ENCODE results near the gene SLAMF8.
A peak's percentile ranks its signal among the peaks of the same experiment; 100 is the strongest.

Gene SLAMF8

DNA sequence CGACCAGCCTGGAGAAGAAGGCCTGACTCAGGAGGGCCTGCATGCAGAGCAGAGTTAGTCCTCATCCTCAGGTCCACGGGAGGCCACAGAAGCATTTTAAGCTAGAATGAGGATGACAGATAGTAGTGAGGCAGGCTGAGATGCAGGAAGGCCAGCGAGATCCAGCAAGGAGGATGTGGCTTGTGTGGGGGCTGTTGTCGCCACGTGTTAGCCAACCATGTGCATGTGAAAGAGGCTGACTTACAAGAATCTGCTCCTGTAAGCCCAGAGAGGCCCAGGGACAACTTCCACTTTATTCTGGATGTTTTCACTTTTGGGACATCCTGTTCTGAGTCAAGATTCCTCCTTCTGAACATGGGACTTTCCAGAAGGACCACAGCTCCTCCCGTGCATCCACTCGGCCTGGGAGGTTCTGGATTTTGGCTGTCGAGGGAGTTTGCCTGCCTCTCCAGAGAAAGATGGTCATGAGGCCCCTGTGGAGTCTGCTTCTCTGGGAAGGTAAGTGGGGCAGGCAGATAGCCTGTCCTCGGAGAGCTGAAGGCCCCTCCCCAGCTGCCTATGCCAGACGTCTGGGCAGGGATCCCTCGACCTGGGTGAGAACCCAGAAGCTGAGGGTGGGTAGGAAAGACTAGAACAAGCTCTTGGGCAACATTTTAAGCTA lies at the start of gene SLAMF8:
TSS of gene SLAMF8 (plus strand) at position 433 of the 661 bp plus-strand sequence. CDS start at position 459, 26 bp downstream.
- DNase-seq = peak; percentile 36

DNA sequence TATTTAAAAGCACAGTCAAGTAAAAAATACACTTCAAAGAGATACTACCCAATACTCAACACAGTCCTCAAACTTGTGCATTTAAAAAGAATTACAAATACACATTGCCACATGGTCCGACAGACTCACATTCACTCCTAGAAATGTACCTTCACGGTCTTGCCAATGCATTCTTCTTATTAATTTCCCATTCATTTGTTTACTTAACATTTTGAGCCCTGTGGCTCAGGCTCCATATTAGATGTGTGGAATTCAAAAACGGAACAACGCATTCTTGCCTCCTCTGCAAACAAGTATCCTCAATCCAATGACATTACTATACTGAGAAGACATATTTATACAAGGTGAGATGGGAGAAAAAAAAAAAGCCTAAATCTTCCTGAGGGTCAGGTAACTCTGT lies 48.4 kb upstream of the SLAMF8 start:
- no peak for DNase-seq

DNA sequence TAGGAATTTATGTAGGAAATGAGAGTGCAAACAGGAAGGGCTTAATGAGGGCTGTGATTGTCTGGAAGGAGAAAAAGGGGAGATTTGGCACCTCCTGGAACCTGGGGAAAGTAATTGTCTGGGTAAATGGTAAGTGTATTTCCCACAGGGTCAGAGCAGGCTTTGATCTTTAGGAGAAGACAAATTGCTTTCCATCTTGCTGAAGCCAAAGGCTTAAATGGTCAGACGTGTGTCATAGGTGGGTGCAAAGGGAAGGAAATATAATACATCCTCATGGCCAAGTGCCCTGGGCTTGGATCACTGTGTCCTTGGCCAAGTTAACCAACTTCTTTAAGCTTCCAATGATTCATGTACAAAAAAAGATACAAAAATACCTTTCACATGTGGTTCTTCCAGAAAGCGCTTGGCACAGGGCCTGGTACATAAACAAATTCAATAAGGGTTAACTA lies 47.2 kb upstream of the SLAMF8 start:
- DNase-seq = peak; percentile 72

DNA sequence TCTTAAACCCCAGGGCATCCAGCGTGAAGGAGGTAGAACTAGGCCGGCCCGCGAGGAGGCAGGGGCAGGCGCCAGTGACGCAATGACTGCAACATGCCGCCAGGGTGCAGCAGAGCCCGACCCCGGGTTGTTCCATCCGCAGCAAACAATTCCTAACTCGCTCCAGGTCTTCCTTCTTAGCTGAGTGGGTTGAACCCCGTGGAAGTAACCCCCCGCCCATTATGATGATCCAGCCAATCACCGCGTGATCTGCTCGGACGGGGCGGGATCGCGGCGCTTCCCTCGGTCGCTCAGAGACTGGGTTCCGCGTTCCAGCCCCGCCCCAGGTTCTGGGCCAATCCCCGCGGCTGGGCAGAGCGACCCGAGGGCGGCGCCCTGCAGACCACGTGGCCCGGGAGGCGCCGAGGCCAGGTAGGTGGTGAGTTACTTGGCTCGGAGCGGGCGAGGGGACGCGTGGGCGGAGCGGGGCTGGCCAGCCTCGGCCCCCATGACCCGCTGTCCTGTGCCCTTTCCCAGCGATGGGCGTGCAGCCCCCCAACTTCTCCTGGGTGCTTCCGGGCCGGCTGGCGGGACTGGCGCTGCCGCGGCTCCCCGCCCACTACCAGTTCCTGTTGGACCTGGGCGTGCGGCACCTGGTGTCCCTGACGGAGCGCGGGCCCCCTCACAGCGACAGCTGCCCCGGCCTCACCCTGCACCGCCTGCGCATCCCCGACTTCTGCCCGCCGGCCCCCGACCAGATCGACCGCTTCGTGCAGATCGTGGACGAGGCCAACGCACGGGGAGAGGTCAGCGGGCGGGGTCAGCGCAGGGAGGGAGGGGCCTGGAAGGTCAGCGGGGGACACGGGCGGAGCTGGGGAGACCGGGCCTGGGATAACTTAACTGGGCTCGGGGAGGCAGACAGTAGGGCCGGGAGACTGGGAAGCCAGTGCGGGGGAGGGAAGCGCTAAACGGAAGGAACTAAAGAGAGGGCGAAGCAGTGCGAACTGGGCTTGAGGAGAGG lies 45.8 kb upstream of the SLAMF8 start, which contains the start of gene DUSP23:
TSS of gene DUSP23 (plus strand) at position 380 of the 1,000 bp plus-strand sequence. CDS start at position 519, 139 bp downstream.
- DNase-seq = peak; percentile 98

DNA sequence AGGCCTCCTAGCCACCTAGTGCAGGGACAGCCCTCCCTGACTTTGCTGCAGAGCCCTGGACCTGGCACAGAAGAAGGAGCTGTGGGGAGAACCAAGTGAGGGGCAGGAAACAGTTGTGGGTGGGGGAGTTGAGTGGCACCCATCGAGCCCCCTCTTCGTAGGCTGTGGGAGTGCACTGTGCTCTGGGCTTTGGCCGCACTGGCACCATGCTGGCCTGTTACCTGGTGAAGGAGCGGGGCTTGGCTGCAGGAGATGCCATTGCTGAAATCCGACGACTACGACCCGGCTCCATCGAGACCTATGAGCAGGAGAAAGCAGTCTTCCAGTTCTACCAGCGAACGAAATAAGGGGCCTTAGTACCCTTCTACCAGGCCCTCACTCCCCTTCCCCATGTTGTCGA lies 44.7 kb upstream of the SLAMF8 start:
- DNase-seq = no peak

DNA sequence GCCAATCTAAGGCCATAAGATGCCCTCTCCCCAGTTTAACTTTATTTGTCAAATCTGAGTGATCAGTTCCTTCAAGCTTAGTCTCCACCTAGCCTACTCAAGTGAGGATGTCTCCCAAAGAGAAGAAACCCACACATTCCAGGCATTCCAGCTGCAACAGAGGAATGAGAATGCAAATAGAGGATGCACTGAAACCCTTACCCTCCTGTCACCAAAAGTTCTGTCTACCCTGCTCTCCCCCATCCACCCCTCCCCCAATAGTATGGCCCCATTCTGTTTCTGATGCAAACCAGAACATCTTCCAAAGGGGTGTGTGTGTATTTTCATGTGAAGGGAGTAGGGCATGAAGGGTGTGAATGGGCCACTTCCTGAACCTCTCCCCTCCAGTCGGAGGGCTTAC lies 42.9 kb upstream of the SLAMF8 start:
- DNase-seq = peak; percentile 57

DNA sequence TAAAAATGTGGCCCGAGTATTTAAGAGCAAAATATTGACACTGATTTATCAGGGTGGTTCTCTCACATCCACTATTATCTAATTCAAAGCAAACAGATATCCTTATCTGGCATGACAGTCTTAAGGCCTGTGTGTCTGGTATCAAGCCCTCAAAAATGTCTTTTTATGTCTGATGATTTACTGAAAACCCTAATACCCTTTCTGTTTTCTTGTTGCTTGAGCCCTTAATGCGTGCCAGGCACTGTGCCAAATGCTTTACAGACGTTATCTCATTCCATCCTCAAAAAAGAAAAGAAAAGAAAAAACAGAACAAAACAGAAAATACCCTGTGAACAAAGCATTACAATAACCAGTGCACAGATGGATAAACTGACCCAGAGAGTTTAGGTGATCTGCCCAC lies 40.2 kb upstream of the SLAMF8 start:
- no peak for DNase-seq

DNA sequence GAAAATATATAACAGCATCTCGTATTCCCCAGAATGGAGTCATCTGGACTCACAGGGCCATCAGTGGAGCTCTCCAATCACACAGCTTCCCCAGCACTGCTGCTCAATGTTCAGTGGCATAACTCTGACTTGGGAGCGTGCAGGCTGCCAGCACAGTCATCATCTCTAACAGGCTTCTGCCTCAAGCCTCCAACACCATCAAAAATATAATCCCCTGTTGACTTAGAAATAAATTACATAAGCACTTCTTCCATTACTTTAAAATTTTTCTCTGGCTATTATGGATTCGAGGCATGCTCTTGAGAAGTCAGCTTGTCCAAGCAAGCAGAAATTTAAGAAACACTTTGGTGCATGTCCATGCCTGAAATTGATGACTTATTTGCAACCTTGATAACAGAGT lies 39.7 kb upstream of the SLAMF8 start:
- peak; percentile 8 for DNase-seq

DNA sequence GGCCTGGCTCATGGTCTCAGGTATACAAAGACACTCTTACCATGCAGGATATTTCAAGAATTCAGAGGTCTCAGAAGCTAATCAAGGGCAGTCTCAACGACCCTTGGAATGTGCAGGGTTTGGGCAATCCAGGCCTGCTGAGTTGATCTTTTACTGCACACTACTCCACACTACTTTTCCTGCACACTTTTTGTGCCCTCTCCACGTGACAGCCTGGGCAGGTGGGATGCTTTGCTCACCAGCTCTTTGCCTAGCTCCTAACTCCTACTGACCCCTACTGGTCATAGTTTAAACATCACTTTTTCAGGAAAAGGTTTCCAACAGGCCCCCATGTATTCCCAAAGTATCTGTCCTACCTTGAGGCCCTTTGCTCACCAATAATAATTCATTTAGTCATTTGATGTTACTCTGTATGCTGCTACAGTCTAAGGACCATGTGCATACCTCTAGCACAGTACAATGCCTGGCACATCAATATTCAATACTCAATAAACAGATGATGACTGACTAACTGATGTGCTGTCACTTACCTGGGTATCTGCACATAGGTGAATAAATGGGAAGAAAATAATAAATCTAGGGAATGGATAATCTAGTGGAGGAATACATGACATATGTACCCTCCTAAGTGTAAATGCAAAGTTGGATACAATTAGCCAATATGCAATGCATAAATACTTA lies 36.3 kb upstream of the SLAMF8 start:
- DNase-seq = peak; percentile 15

DNA sequence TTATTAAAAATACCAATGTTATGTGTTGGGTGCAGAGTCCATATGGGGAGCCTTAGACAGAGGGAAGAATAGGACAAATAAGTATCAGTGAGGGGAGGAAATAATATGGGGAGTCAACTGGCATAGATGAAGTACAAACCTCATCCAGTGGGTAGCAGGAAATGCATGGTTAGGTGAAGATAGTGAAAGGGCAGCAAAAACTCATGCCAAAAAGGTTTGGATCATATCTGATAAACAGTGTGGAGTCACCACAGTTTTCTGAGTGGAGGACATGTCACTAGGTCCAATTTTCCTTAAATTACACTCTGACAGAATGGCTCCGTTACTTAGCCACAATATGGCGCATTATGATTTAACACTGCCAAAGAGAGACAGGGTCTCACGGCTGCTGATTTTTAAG lies 35.6 kb upstream of the SLAMF8 start:
- DNase-seq = no peak

DNA sequence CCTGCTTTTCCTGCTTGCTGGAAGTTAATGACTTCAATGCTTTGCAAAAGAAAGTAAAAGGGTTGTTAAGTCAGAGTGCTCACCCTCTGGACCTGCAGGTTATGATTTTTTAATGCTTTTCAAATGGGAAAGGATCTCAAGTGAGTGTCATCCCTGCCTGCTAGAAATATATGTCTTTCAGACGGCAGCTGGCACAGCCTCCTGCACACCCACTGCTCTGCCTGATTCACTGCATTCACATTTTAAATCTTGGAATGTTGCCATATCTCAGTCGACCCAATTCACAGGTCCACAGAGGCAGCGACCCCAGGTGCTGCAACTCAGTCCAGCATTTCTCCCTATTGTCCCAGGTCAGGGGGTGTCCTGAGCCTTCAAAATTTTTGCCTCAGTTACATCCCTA lies 35.2 kb upstream of the SLAMF8 start:
- no peak for DNase-seq

DNA sequence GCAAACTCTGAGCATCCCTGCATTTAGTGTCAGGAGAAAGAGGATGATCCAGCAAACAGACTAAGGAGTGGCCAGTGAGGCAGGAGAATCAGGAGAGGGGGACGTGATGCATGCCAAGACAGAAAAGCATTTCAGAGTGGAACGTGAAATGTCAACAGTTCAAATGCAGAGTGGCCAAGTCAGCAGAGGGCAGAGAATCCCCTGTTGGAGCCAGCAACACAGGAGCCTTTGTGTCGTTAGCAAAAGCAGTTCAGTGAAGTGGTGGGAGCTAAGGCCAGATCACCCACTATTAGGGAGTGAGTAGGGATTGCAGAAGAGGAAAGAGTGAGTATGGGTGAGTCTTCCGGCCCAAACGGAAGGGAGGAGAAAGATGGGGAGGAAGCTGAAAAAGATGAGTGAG lies 31.1 kb upstream of the SLAMF8 start:
- DNase-seq = no peak

DNA sequence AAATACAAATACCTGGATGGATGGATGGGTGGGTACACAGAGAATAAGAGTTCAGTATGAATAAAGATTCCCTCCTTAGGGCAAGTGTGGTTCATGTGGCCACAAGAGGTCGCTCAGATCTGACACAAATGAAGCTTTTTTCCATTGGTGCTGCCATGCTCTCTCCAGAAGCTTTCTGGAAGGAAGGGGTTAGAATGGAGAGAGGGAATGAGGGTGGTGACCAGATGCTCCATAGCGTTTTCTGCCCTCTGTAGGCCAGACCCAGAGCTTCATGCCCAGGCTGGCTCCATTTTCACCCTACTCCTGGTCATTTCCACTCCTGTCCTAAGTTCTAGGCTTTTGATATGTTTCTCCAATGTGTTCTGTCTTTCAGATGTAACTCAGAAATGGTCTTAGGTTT lies 27.8 kb upstream of the SLAMF8 start:
- peak; percentile 82 for DNase-seq

DNA sequence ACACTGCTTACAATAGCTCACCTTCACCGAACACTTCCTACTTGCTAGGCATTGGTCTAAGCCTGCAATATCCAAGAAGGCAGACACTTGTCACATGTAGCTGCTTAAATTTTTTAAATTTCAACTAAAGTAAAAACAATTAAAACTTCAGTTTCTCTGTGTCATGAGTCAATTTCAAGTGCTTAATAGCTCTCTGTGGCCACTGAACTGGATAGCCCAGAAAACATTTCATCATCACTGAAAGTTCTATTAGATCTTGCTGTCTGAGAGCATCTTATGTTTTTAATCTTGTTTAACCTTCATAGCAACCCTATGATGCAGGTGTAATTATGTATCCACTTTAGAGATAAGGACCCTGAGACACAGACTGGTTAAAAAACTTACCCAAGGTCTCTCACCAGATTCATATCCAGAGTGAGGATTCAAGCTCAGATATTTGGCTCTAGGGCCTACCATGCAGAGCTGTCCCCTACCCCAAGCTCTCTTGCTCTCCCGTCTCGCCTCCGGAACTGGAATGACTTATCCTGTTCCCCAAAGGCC lies 27.2 kb upstream of the SLAMF8 start:
- no peak for DNase-seq

DNA sequence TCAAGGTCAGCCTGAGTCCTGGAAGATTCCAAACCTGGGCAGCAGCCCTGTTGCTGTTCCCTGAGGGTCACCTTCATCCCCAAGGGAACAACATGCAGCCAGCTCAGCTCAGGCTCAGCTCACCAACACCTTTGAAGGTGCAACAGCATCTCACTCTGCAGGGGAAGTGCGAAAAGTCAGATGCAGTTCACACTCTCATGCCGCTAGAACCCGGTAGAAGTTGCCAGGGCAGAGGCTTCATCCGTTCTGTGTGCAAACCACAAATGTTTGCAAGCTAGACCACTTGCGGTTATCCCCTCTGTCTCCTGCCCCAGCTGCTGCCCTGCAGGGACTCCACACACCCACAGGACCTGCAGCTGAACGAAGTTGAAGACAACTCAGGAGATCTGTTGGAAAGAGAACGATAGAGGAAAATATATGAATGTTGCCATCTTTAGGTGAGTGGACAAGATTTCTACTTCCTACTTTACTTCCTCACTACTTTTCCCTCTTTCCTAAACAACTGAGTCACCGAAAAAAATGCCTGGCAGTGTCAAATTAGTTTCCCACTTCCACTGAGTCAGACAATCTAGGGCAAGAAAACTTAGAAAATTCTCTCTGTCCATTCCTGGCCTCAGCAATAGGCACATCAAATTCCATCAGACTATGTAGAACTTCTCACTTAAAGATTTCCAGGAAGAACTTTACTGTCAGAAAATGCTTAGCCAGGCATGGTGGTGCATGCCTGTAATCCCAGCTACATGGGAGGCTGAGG lies 26.3 kb upstream of the SLAMF8 start:
- no peak for DNase-seq

DNA sequence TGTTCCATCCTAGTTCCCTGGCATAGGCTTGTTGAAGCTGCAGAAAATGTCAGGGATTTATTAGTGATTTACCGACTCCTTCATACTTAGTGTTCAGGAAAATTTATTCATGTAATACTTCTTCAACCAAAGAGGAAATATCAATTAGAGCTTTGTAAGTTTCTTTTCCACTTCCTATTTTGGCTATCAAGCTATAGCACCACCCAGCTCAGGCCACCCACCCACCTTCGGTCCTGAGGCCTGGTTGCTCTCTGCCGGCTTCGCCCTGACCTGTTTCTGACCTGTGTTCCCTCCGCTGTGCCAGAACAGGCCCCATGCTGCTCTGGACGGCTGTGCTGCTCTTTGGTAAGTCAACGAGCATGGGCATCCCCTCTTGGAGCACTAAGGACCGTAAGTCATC lies 24.6 kb upstream of the SLAMF8 start, which contains the start of gene FCRL6:
TSS of gene FCRL6 (plus strand) at position 250 of the 400 bp plus-strand sequence. CDS start at position 315, 65 bp downstream.
- no peak for DNase-seq

DNA sequence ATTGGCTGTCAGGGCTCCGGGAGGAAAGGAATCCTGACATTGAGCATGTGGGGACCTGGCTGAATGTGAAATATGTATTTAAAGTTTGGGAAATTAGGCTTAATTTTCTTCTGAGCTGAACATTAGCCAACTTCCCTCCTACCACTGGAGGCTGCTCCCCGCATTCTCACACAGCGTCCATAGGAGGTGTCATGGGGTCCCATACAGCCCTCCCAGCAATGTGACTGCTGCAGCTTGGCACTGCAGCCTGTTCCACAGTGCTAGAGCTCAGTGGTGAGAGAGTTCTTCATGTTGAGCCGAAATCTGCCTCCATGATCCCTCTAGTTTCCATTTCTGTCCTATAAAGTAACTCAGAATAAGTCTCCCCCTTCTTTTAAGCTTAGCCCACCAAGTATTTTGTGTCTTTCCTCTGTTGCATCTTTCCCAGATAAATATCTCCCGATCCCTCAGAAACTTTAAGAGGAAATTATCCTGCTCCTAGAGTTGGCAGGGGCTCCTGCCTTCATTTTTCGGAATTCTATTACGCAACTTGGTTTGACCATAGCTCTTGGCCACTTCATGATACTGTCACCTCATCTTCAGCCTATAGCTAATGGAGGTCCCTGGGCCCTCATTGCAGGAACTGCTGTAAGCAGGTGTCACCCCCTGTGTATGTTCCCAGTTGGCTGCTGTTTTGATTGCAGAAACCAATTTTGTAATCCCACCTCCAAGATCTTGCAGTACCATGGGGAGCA lies 22.6 kb upstream of the SLAMF8 start:
- DNase-seq = no peak

DNA sequence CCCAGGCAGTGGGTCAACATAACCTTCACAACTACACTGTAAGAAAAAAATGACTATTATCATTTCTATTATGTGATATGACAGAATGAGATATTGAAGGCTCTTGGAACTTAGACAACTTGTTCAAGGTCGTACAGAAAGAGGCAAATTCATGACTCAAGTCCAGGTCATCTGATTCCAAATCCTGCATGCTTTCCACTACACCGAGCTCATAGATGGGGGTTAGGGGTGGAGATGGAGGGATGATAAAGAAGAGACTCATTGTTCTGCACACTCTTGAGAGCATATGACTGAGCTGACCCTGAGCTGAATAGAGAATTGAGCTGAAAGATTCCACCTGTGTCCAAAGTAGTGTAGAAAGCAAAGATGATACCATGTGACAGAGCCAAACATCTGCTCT lies 21.7 kb upstream of the SLAMF8 start:
- DNase-seq = peak; percentile 56

DNA sequence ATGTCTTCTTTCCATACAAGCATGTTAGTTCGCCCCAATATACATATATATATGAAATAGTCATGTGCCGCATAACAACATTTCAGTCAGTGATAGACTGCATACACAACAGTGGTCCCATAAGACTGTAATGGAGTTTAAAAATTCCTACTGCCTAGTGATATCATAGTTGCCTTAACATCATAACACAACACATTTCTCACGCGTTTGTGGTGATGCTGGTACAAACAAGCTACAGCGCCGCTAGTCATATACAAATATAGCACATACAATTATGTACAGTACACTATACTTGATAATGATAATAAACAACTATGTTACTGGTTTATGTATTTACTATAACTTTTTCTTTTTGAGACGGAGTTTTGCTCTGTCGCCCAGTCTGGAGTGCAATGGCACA lies 10.7 kb upstream of the SLAMF8 start:
- DNase-seq = no peak

DNA sequence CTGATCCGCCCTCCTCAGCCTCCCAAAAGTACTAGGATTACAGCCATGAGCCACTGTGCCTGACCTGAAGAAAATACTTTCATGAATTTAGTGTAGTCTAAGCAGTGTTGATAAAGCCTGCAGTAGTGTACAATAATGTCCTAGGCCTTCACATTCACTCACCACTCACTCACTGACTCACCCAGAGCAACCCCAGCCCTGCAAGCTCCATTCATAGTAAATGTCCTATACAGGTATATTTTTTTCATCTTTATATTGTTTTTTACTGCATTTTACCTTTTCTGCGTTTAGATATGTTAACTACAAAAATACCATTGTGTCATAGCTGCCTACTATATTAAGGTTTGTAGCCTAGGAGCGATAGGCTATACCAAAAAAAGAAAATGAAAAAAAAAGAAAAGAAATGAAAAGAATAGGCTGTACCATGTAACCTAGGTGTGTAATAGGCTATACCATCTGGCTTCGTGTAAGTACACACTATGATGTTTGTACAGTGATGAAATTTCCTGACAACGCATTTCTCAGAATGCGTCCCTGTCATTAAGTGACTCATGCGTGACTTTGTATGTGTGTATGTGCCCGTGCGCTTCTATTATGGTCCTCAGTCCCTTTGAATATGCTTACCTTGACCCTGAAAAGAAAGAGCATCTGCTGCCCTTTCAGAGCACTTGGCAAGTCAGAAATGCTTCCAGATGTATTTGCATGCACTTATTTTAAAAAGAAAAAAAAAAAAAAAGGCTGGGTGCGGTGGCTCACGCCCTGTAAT lies 9.2 kb upstream of the SLAMF8 start:
- DNase-seq = peak; percentile 72
